Measurements from ENCODE around the gene PI3.
"Not testable (repeated sequence)": the region's sequence is repeated elsewhere in the genome, so short reads cannot be mapped to it uniquely, and the experiment has no call there.

Gene PI3

GRCh38 chr20:45174434-45175364 lies at the start of gene PI3:
PI3 (plus strand) TSS chr20:45174902; CDS start chr20:45174923, 21 bp downstream.
- TF ChIP-seq ZNF274 (IDR thresholded peaks at IDR 0.05; ENCODE audit: low read depth, low read length) = no peak
- no peak within 1 kb of the TSS for H3K4me3 ChIP-seq (ENCODE audit: low read length)

- no peak overlapping the region for H3K4me3 ChIP-seq (ENCODE audit: low read length)
- TF ChIP-seq ZNF274 (IDR thresholded peaks at IDR 0.05; ENCODE audit: low read depth, low read length) = no peak
Observed at GRCh38 chr20:45128099-45128498, 46.6 kb upstream of the PI3 start.

GRCh38 chr20:45136911-45137310 lies 37.8 kb upstream of the PI3 start:
- H3K4me3 ChIP-seq (ENCODE audit: low read length) = no peak overlapping the region
- no peak for TF ChIP-seq ZNF274 (IDR thresholded peaks at IDR 0.05; ENCODE audit: low read depth, low read length)

GRCh38 chr20:45138561-45139300 lies 36.0 kb upstream of the PI3 start:
- no peak overlapping the region for H3K4me3 ChIP-seq (ENCODE audit: low read length)
- TF ChIP-seq ZNF274 (IDR thresholded peaks at IDR 0.05; ENCODE audit: low read depth, low read length) = no peak

- not testable (repeated sequence) for H3K4me3 ChIP-seq (ENCODE audit: low read length)
Observed at GRCh38 chr20:45139733-45140375, 34.8 kb upstream of the PI3 start.

- no peak overlapping the region for H3K4me3 ChIP-seq (ENCODE audit: low read length)
- no peak for TF ChIP-seq ZNF274 (IDR thresholded peaks at IDR 0.05; ENCODE audit: low read depth, low read length)
Observed at GRCh38 chr20:45140836-45141235, 33.9 kb upstream of the PI3 start.

GRCh38 chr20:45149062-45149461 lies 25.6 kb upstream of the PI3 start:
- H3K4me3 ChIP-seq (ENCODE audit: low read length) = no peak overlapping the region
- no peak for TF ChIP-seq ZNF274 (IDR thresholded peaks at IDR 0.05; ENCODE audit: low read depth, low read length)

- H3K4me3 ChIP-seq (ENCODE audit: low read length) = no peak overlapping the region
- no peak for TF ChIP-seq ZNF274 (IDR thresholded peaks at IDR 0.05; ENCODE audit: low read depth, low read length)
Observed at GRCh38 chr20:45152405-45152804, 22.3 kb upstream of the PI3 start.

GRCh38 chr20:45153147-45153546 lies 21.6 kb upstream of the PI3 start:
- no peak for TF ChIP-seq ZNF274 (IDR thresholded peaks at IDR 0.05; ENCODE audit: low read depth, low read length)
- H3K4me3 ChIP-seq (ENCODE audit: low read length) = no peak overlapping the region

- TF ChIP-seq ZNF274 (IDR thresholded peaks at IDR 0.05; ENCODE audit: low read depth, low read length) = no peak
- H3K4me3 ChIP-seq (ENCODE audit: low read length) = no peak overlapping the region
Observed at GRCh38 chr20:45153752-45154151, 20.9 kb upstream of the PI3 start.

GRCh38 chr20:45154183-45154582 lies 20.5 kb upstream of the PI3 start:
- H3K4me3 ChIP-seq (ENCODE audit: low read length) = no peak overlapping the region
- no peak for TF ChIP-seq ZNF274 (IDR thresholded peaks at IDR 0.05; ENCODE audit: low read depth, low read length)

- not testable (repeated sequence) for H3K4me3 ChIP-seq (ENCODE audit: low read length)
Observed at GRCh38 chr20:45154794-45155193, 19.9 kb upstream of the PI3 start.

- TF ChIP-seq ZNF274 (IDR thresholded peaks at IDR 0.05; ENCODE audit: low read depth, low read length) = no peak
- no peak overlapping the region for H3K4me3 ChIP-seq (ENCODE audit: low read length)
Observed at GRCh38 chr20:45156713-45157112, 18.0 kb upstream of the PI3 start.

GRCh38 chr20:45157962-45158361 lies 16.7 kb upstream of the PI3 start:
- H3K4me3 ChIP-seq (ENCODE audit: low read length) = no peak overlapping the region
- no peak for TF ChIP-seq ZNF274 (IDR thresholded peaks at IDR 0.05; ENCODE audit: low read depth, low read length)
